Inferior parietal cortex (tissue), 1 donor: Measurements from ENCODE around the gene ATP7B.

ENCODE experiments used
- DNase-seq: peaks from one replicate; pipeline ENCODE4 v3.0.0-alpha.2; 2016; ENCODE audit errors: extremely low spot score

ATP7B gene

DNA sequence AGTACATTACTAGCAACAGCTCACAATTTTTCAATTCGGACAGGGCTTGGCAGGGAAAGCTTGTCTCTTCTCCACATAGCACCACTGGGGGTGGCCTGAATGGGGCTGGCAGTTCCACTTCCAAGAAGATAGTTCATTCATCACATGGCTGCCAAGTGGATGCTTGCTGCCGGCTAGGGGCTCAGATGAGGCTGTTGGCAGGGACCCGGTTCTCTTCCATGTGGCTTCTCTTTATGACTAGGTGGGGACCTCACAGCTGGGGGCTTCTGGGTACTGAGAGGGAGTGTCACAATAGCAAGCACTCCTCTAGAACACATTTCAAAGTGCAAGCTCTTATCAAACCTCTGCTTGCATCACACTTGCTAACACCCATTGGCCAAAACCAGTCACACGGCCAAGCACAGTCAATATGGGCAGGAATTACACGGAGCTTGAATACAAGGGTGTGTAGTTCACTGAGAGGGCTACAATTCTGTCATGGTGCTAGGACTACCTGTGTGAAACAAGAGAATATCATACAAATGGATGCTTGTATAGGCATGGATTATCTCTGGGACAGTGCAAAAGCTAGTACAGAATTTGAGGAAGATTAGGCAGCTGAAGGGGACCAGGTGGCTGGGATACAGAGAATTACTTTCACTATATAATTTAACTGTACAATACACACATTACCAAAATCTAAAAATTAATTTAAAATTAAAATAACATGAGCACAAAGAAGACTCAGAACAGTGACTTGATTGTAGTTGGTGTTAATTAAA is 32.3 kb downstream of the ATP7B start:
- no peak for DNase-seq

DNA sequence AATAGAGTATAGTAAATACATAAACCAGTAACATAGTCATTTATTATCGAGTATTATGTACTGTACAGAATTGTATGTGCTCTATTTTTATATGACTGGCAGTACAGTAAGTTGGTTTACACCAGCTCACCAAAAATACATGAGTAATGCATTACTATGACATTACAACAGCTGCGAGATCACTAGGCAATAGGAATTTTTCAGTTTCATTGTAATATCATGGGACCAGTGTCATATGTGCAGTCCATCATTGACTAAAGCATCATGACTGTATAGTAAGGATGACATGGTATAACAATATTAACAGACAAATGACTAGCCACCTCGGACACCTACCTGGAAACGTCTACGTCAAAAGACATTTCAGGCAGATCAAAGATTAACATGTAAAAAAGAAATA is 33.6 kb downstream of the ATP7B start:
- DNase-seq, result no peak

DNA sequence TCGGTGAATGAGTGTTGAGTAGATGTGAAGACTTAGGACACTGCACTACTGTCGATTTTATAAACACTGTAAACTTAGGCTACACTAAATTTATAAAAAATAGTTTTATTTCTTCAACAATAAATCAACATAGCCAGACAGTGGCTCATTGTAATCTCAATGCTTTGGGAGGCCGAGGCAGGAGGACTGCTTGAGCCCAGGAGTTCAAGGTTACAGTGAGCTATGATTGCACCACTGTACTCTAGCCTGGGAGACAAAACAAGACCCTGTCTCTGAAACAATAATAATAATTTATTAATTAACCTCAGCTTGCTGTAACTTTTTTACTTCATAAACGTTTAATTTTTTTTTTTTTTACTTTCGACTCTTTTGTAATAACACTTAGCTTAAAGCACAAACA is 34.4 kb downstream of the ATP7B start:
- no peak for DNase-seq

DNA sequence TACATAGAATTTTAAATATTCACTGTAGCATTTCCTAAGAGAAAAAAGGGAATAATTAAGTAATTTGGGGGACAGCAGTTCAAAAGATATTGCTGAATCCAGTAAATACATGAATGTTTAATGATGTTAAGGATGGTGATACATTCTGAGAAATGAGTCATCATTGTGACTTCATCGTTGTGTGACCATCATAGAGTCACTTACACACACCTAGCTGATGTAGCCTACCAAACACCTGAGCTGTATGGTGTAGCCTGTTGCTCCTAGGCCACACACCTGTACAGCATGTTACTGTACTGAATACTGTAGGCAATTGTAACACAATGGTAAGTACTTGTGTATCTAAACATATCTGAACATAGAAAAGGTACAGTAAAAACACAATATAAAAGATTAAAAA is 34.8 kb downstream of the ATP7B start:
- no peak for DNase-seq

DNA sequence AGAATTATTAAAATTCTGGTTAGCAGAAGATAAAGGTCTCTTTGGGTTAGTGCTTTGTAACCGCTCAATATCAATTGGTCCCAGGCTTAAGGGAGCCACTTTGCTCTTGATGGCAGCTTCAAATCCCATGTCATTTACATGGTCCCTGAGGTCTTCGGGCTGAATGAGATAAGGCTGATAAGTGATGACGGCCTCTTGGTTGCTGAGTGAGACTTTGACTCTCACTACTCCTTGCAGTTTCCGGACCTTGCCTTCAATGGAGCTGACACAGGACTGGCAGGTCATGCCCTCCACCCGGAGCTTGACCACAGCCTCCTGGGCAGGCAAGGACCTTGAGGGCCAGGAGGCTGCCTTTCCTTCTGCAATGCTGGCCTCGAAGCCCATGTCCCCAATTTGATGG is 36.8 kb downstream of the ATP7B start:
- DNase-seq, result no peak

DNA sequence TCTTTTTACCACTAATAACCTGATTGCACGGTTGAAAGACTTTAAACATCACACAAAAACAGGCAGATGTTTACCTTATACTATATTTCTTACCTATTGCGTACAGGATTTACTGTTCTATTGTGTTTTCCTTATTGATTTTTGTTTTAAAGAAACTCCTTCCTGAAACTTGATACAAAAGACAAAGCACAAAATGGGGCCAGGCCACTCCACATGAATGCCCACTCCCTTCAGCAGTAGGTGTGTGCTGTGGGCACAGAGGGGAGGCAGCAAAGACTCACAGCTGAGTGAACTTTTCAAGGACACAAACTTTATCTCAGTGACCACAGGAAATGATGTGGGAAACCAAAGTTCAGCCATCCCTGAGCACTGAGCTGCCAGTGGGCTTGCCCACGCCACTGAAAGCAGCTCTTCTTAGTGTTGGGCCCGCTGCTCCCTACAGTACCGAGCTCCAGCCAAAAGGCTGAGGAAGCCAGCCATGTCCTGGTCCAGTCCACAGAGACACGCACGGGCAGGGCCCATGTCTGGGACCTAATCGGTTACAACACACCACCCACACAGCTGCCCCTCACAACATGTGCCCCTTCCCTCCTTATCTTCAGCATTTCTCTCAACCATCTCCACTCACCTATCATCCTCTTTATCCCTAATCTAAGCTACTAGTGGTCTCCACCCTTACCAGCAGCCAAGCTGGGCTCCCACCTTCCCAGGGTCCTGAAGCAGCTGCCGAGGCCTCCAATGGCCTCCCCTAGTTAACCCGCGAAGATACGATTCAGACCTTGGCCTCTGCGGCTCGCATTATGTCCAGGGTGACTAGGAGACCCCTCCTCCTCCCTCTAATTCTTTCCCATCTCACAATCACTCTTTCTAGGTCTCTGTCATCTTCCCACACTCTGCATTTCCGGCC is 39.5 kb downstream of the ATP7B start:
- no peak for DNase-seq

DNA sequence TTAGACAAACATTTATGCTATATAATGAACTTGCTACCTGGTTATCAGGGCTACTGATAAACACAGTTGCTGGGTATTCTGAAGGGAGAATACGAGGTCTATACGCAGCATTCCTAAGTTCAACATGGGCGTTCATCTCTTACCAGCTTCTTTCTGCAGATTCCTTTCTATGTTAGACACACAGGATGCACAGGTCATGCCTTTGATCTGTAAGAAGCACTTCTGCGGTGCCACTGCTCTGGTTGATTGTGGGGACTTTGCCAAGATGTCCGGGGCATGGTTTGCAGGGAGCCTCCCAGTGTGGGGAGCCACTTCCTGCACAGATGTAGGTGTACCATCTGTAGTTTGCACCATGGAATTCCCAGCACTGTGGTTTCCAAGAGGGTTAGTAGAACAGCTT is 40.9 kb downstream of the ATP7B start:
- no peak for DNase-seq

DNA sequence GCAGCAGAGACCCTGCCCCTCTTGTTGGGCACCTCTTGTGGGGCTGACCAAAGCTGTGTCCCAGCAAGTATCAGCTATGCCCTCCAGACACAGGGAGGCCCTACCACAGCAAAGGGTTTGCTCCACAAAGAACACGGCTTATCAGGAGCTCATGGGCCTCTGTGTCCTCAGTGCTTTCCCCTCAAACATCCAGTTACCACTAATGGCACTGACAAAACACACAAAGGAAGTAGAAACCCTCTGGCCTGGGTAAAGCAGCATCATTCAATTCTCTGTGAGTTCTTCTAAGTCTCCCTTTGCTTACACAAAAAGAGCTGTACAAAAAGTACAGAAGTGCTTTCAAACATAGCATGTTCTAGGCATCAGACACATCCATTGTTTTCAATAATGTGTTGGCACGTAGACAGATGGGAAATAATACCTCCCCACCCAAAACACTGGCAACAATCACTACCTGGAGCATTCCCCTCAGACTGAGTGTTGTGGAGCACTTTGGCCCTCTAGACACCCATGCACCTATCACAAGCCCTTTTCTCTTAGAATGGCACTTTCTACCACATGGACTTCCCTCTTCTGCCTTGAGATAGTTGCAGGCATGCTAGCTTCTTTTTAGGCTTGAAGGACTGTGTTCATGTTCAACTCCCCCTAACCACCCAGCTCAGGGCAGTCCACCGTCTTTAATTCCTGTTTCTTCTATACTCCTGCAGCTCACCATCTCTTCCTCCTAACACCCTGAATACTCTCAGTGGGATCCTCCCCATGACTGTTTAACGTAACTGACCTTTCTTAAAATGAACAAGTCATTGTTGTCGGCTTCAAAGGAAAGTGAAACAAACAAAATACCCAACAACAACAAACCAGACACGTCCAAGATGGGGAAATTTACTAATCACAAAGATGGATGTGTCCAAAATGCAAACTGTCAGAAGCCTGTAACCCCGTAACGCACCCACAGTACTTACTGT is 43.5 kb downstream of the ATP7B start:
- no peak for DNase-seq

DNA sequence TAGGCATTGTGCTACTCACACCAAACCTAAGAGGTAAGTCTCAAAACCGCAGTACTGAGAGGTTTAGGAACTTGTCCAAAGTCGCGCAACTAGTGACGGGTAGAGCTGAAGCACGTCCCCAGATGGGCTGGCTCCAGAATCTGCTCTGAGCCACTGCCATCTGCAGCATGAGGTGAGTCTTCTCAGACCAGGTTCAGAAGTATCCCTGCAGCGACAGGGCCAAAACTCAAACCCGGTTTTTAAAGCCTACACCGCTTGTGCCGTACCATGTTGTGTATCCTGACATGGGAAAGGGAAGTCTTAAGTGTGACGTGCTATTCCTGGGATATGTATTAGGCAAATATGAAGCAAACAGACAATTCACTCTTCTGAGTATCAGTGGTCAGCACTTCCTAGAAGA is 45.1 kb downstream of the ATP7B start:
- no peak for DNase-seq

DNA sequence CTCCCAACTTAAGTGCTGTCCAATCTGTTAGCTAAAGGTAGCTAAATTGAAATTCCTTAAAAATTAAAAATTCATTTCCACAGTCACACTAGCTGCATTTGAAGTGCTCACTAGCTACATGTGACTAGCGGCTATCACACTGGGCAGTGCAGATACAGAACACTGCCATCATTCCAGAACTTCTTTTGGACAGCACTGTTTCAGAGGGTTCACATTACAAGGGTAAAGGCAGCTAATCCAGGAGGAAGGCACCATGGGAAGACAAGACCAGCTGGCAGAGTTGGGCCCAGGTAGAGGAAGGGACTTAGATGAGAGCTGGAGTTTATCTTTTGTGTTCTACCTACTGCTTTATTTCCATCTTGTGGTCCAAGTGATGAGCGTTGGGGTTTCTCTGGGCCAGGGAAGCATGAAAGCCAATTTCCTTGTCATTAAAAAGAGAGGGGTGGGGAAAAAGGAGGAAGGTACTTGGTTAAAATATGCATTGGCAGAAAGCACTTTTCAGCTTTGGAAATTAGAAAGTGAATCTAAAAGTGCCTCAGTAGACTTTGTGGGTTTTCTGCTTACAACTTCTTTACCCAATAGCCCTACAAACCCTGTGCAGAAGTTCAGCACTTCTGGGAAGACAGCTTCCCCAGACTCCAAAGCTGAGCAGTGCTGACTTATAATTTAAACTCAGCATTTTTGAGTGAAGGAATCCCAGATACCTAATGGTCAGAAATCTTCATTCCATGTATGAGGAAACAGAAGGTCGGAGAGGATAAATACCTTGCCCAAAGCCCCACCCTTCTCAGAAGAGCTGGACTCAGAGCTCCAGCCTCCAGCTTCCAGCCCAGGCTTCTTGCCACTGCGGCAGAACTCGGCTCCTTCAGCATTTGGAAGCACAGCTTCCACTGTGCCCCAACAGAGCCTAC is 49.5 kb downstream of the ATP7B start:
- no peak for DNase-seq

DNA sequence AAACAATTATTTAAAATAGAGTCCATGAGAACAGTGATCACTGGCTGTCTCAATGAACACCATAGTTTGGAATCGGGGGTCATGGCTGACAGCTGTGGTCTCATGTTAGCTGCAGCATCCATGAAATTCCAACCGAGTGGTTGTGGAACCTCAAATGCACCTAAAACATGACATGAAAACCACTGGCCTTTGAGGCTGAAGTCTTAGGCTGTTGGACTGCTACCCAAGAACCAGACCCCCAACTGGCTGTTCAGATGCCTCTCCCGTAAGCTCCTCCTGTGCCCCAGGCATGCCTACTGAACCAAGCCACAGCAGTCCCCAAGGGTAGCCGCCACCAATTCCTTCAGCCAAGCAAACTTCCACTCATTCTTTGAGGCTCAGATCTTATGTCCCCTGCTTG is 50.5 kb downstream of the ATP7B start:
- no peak for DNase-seq

DNA sequence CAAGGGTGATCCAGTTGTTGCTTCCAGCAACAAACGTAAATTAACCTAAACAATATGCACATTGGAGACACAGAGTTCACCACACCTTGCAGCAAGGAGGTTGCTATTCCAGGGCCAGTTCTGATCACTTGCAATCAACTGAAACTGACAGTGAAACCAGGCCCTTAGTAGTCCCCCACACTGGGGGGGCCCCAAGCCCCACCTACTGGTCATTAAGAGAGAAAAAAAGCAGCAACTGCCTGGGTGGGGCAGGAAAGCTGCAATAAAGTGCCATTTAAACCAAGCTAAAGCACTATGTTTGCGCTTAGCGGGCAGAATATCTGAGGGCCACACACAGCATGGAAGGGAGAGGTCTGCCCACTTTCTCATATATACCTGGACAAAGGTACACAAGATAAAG is 51.5 kb downstream of the ATP7B start:
- no peak for DNase-seq

DNA sequence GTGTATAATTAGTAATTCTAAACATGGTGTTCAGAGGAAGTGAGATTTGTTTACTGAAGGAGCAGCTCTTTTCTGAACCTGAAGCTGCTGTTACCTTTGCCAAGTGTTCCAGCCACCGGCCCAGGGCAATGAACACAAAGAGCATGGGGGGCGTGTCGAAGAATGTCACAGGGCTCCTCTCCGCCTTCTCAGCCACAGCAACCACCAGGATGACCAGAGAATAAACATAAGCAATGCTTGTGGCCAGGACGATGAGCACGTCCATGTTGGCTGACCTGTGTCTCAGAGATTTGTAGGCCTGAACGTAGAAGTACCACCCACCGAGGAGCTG is 53.1 kb downstream of the ATP7B start:
- no peak for DNase-seq

DNA sequence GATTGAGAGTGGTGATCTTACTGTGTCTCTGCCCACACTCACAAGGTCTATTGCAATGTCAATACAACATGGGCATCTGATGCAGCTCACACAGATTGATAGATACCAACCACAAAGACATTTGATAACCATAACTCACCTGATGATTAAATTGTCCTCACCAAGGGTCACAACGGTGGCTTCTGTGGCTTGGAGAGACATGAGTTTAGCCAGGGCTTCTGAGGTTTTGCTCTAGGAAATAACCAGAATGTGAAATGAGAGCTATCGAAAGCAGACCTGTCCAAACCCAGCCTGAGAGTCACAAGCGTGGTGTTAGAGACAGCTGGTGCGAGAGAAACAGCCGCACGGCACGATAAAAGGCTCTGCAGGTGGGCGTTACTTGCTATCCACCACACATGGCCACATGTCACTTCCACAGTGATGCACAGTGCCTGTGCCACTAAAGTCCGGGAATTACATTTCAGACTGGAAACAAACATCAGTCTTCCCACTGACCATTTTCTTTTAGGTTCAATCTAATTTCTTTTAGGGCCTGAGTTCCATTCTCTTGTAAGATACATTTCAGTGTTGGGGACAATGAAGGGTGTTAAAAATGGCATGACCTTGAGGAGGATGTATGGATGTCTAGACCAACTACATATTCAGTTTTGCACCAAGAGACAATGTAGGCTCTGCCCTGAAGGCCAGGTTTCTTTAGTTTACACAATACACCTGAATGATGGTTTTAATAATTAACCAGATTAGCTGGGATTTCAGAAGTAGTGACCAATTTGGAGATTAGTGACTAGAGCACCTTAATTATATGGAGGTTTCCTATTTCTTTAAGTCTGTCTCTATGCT is 53.7 kb downstream of the ATP7B start:
- peak; percentile 17 for DNase-seq

DNA sequence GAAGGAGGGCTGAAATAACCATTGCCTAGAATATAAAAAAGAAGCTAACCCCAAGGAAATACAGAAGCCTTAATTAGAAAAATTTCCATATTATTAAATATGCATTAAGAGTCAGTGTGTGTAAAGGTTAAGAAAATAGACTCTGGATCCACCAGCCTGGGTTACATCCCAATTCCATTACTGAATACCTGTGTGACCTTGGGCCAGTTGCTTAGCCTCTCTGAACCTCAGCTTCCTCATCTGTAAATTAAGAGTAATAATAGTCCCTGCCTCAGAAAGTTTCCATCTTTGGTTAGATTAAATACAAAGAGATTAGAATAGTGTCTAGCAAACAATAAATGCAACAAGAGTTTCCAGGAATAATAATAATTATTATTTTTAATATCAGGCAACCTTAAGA is 54.5 kb downstream of the ATP7B start:
- no peak for DNase-seq

DNA sequence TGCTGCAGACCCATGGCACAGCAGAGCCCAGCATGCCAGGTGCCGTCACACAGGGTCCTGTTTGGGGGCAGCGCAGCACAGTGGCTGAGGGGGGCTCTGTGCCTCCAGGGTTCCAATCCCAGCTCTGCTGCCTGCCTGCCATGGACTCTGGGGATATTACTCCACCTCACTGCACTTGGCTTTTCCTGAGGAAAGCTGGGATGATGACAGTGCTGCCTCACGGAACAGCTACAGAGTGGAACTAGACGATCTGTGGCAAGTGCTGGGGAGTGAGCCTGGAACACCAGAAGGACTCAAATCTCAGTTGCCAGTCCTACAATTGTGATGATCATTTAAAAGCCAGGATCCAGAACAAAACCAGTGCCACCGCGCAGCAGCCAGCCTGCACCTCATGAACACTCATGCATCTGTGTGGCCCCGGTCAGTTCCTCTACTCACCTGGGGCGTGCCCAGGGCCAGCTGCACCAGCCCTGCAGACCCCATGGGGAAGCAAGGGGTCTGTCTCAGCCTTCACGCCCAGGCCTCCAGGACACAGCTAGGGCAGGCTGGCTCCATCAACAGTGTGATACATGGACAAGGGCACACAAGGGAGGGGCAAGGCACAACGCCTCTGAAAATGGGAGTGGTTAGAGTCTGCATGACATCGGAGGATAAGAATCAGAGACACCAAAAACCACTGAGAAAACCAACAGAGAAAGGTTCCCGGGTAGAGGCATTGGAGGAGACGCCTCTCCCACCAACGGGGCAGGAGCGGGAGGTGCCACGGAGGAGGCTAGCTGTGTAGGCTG is 55.2 kb downstream of the ATP7B start:
- no peak for DNase-seq

DNA sequence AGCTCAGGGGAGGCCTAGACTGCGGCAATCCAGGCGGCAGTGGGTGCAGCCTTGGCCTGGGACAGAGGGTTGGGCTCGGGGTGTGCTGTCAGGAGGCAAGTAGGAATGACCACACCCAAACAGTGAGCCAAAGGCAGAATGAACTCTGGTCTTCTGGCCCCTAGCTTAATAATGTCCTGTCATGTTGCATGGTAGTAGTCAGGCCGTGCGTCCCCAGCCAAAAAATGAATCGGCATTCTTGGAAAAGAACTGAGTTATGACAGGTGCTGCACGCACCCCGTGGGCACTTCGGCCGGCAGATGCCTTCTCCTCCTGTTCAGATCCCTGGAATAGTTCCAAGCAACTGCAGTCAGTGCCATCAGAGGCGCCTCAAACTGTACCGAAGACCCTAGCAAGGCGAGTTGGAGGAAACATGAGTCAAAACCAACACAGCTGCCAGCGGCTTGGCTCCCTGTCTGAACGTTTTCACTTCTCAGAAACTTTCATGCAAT is 55.9 kb downstream of the ATP7B start:
- DNase-seq, result no peak

DNA sequence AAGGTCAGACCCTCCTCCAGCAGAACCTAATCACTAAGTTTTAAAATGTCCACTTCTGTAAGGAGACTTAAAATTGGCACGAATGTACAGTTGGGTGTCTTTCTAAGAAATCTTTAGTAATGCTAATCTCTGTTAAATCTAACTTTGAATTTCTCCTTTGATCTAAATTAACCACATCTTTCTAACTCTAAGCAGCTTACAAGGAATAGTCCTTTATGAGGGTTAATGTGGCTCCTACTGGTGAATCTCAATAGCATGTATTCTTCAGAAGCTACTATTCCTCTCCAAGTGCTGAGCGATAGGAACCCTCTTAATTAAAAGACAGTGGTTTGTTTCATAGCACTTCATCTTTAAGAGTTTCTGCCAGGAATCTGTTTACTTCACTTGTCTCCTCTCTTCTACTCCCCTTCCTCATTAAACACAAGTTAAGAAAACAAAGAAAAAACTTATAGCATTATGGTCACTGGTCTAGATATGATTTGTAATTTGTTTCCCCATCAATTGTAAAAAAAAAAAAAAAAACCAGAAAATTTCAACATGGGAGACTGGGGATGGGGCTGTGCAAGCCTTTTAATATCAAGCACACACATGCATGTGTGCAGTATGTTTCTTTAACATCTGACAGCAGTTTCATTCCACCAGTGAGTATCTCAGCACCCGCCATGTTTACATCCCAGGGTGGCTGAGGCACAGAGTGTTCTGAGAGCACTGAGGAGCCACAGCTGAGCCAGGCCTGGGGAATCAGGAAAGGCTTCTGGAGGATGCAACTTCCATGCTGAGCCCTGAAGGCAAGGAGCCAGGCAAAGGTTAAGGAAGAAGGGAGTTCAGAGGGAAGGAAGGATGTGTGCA is 57.7 kb downstream of the ATP7B start:
- DNase-seq, result no peak
